OCI-LY1 (cell line): ENCODE measurements around the gene PON1.

Experiments used
- H2AFZ ChIP-seq: fragments of 200-600 bp; sonication (generic), shearing (Covaris generic); 2 replicates; pipeline ENCODE4 v1.6.0; 2014; ENCODE audit warnings: antibody characterized with exemption, mild to moderate bottlenecking, low read length
- H3F3A ChIP-seq: fragments of 200-600 bp; sonication (generic), shearing (Covaris generic); 2 replicates; pipeline ENCODE4 v1.6.0; 2014; ENCODE audit warnings: mild to moderate bottlenecking, antibody characterized with exemption, low read length, moderate library complexity; ENCODE audit not compliant: insufficient read depth
- H3K27ac ChIP-seq: fragments of 200-600 bp; sonication (generic); 2 replicates; pipeline ENCODE4 v1.5.1; 2014; ENCODE audit warnings: low read length, mixed run types, mild to moderate bottlenecking, low read depth; ENCODE audit not compliant: poor library complexity, severe bottlenecking
- H3K27me3 ChIP-seq: fragments of 200-600 bp; sonication (generic); 2 replicates; pipeline ENCODE4 v1.6.0; 2014; ENCODE audit warnings: antibody characterized with exemption, mild to moderate bottlenecking, low read length, moderate library complexity; ENCODE audit not compliant: insufficient read depth
- H3K36me3 ChIP-seq: fragments of 200-600 bp; sonication (generic); 2 replicates; pipeline ENCODE4 v1.6.1; 2014; ENCODE audit warnings: mild to moderate bottlenecking, antibody characterized with exemption, low read length, moderate library complexity, mixed read lengths; ENCODE audit not compliant: insufficient read depth
- H3K4me1 ChIP-seq: fragments of 200-600 bp; sonication (generic); 2 replicates; pipeline ENCODE4 v1.5.1; 2014; ENCODE audit warnings: mild to moderate bottlenecking, low read length, moderate library complexity; ENCODE audit not compliant: insufficient read depth, severe bottlenecking
- H3K4me2 ChIP-seq: fragments of 200-600 bp; sonication (generic), shearing (Covaris generic); 2 replicates; pipeline ENCODE4 v1.6.1; 2014; ENCODE audit warnings: low read length
- H3K4me3 ChIP-seq: fragments of 200-600 bp; sonication (generic); 2 replicates; pipeline ENCODE4 v1.5.1; 2014; ENCODE audit warnings: low read length, low read depth, mild to moderate bottlenecking, mixed read lengths; ENCODE audit not compliant: poor library complexity, severe bottlenecking
- H3K79me2 ChIP-seq: fragments of 200-600 bp; shearing (Covaris generic); 2 replicates; pipeline ENCODE4 v1.6.1; 2016; ENCODE audit warnings: mixed run types, low read length, mixed read lengths; ENCODE audit not compliant: insufficient read depth
- H3K9ac ChIP-seq: fragments of 200-600 bp; sonication (generic), shearing (Covaris generic); 2 replicates; pipeline ENCODE4 v1.6.1; 2014; ENCODE audit warnings: mild to moderate bottlenecking, low read length, mixed read lengths
- H3K9me2 ChIP-seq: fragments of 200-600 bp; sonication (generic), shearing (Covaris generic); 2 replicates; pipeline ENCODE4 v1.6.1; 2014; ENCODE audit warnings: low read depth, mild to moderate bottlenecking, low read length, mixed read lengths
- H3K9me3 ChIP-seq: fragments of 200-600 bp; shearing (Covaris generic); 2 replicates; pipeline ENCODE4 v1.6.1; 2014; ENCODE audit warnings: low read length, mixed read lengths
- H4K20me1 ChIP-seq: fragments of 200-600 bp; sonication (generic), shearing (Covaris generic); 2 replicates; pipeline ENCODE4 v1.6.0; 2016; ENCODE audit warnings: mild to moderate bottlenecking, low read length; ENCODE audit not compliant: insufficient read depth
- CTCF ChIP-seq: fragments of 200-600 bp; sonication (generic), shearing (Covaris generic); IDR thresholded peaks from 2 replicates; pipeline ENCODE4 v1.5.1; 2017; ENCODE audit warnings: mild to moderate bottlenecking, antibody characterized with exemption, low read length, moderate library complexity, mixed read lengths
- EZH2 ChIP-seq: fragments of 200-600 bp; sonication (generic), shearing (Covaris generic); IDR thresholded peaks from 2 replicates; pipeline ENCODE4 v1.8.0; 2017; ENCODE audit warnings: borderline replicate concordance, mixed run types, mild to moderate bottlenecking, antibody characterized with exemption, low read length, moderate library complexity, mixed read lengths

PON1 gene

DNA sequence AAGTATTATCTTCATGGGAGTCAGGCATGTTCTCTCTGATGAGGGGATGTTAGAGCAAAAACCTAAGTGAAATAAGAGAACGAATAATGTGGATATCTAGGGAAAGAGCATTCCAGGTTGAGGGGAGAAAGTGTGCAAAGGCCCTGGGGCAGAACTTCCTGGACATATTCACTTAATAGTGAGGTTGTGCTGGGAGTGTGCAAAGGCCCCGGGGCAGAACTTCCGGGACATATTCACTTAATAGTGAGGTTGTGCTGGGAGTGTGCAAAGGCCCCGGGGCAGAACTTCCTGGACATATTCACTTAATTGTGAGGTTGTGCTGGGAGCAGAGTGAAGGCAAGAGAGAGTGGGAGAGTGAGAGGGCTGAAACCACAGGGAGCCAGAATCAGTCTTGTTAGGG is 11.8 kb downstream of the PON1 start:
- Histone ChIP-seq H3K9me3 (no peaks in the 10 kb centered on the region), H3K4me3 (no peak overlapping the region), H3K4me2 (no peak overlapping the region), H3K27ac (no peak overlapping the region), H3F3A (no peaks in the 10 kb centered on the region), H3K9ac (no peak overlapping the region), H3K4me1 (no peaks in the 10 kb centered on the region), H4K20me1 (no peaks in the 10 kb centered on the region), H2AFZ (no peak overlapping the region), H3K9me2 (no peaks in the 10 kb centered on the region), H3K79me2 (no peaks in the 10 kb centered on the region), H3K36me3 (no peaks in the 10 kb centered on the region), H3K27me3 (no peaks in the 10 kb centered on the region)
- no peak for TF ChIP-seq EZH2
- no peak for TF ChIP-seq CTCF

DNA sequence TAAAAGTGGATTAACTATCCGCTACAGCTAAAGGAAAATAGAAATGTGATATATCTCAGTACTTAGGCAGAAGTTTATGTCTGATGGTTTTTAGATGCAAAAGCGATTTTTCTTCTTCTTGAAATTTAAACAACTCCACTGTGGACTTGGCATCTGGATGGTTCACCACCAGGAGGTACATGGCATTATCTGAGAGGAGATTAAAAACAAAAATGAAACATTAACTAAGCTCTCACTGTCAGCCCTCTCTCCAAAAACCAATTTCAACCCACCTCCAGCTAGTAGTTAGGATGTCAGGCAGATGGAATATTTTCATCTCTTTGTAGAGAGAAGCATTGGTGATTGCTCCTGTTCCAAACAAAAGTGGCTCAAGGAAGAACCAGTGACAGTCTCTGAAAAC is 12.9 kb downstream of the PON1 start:
- H3K27me3 ChIP-seq: no peaks in the 10 kb centered on the region
- TF ChIP-seq EZH2 (no peak), CTCF (no peak)
- H3K36me3 ChIP-seq: no peaks in the 10 kb centered on the region
- H3K79me2 ChIP-seq: no peaks in the 10 kb centered on the region
- H3K9me2 ChIP-seq: no peaks in the 10 kb centered on the region
- H3F3A ChIP-seq: no peaks in the 10 kb centered on the region
- no peak overlapping the region for H3K27ac ChIP-seq
- H4K20me1 ChIP-seq: no peaks in the 10 kb centered on the region
- no peaks in the 10 kb centered on the region for H3K4me1 ChIP-seq
- H3K9me3 ChIP-seq: no peaks in the 10 kb centered on the region
- no peak overlapping the region for H3K4me3 ChIP-seq
- H3K9ac ChIP-seq: no peak overlapping the region
- no peak overlapping the region for H2AFZ ChIP-seq
- H3K4me2 ChIP-seq: no peak overlapping the region

GRCh38 chr7:95309951-95310350 is 14.4 kb downstream of the PON1 start:
- no peaks in the 10 kb centered on the region for H3K9me3 ChIP-seq
- TF ChIP-seq EZH2 (no peak), CTCF (no peak)
- no peaks in the 10 kb centered on the region for H3K79me2 ChIP-seq
- H3K36me3 ChIP-seq: no peaks in the 10 kb centered on the region
- H2AFZ ChIP-seq: no peak overlapping the region
- no peak overlapping the region for H3K27ac ChIP-seq
- no peaks in the 10 kb centered on the region for H3K27me3 ChIP-seq
- H3F3A ChIP-seq: no peaks in the 10 kb centered on the region
- H4K20me1 ChIP-seq: no peaks in the 10 kb centered on the region
- no peak overlapping the region for H3K9ac ChIP-seq
- no peak overlapping the region for H3K4me3 ChIP-seq
- H3K9me2 ChIP-seq: no peaks in the 10 kb centered on the region
- H3K4me2 ChIP-seq: no peak overlapping the region
- no peaks in the 10 kb centered on the region for H3K4me1 ChIP-seq
